Measurements from ENCODE around the gene KCNH2. TPM values are rescaled to one million over a fixed set of nuclear protein-coding genes. Genes with fewer than 3 reads are reported as not detected.
A peak's percentile ranks its signal among the peaks of the same experiment; 100 is the strongest.

The KCNH2 gene
- total RNA-seq, 6 donors from 2014 or later: 0.59 to 5.7 (median 3.1) TPM

- Histone ChIP-seq H3K9me3 (no peaks in the 10 kb centered on the region), H3K36me3 (no peaks in the 10 kb centered on the region), H3K4me1 (peaks cover 5 to 20% (median 6%) of the 10 kb centered on the region in 4 donors), H3K27me3 (peaks cover 0 to 16% (median 2%) of the 10 kb centered on the region in 4 donors), H3K4me3 (no peak overlapping the region), H3K27ac (no peak overlapping the region)
- WGBS, 2 donors: 89 to 90% methylated on average over 4 to 9 of the region's 9 CpGs
- DNase-seq: peak in 1 of 2 donors; percentile 62
- TF ChIP-seq POLR2A (IDR thresholded peaks at IDR 0.05) (no peak), EP300 (IDR thresholded peaks at IDR 0.05) (no peak), POLR2AphosphoS5 (IDR thresholded peaks at IDR 0.05) (no peak)
- TF ChIP-seq, protein P1, sequence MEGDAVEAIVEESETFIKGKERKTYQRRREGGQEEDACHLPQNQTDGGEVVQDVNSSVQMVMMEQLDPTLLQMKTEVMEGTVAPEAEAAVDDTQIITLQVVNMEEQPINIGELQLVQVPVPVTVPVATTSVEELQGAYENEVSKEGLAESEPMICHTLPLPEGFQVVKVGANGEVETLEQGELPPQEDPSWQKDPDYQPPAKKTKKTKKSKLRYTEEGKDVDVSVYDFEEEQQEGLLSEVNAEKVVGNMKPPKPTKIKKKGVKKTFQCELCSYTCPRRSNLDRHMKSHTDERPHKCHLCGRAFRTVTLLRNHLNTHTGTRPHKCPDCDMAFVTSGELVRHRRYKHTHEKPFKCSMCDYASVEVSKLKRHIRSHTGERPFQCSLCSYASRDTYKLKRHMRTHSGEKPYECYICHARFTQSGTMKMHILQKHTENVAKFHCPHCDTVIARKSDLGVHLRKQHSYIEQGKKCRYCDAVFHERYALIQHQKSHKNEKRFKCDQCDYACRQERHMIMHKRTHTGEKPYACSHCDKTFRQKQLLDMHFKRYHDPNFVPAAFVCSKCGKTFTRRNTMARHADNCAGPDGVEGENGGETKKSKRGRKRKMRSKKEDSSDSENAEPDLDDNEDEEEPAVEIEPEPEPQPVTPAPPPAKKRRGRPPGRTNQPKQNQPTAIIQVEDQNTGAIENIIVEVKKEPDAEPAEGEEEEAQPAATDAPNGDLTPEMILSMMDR (IDR thresholded peaks at IDR 0.05): no peak
- ATAC-seq (ENCODE audit: low FRiP score in 2 of 2): no peak
These were observed 23.7 kb downstream of the KCNH2 start for GRCh38 chr7:150954201-150954985.

- no peaks in the 10 kb centered on the region for H3K9me3 ChIP-seq
- 88 to 93% methylated on average over 6 to 16 of the region's 17 CpGs for WGBS, 2 donors
- H3K36me3 ChIP-seq: no peaks in the 10 kb centered on the region
- DNase-seq (no peak), ATAC-seq (ENCODE audit: low FRiP score in 2 of 2) (no peak)
- peaks cover 5 to 20% (median 6%) of the 10 kb centered on the region in 4 donors for H3K4me1 ChIP-seq
- H3K4me3 ChIP-seq: no peak overlapping the region
- peaks cover 0 to 15% (median 2%) of the 10 kb centered on the region in 4 donors for H3K27me3 ChIP-seq
- H3K27ac ChIP-seq: no peak overlapping the region
- TF ChIP-seq POLR2AphosphoS5 (IDR thresholded peaks at IDR 0.05): no peak
- TF ChIP-seq, protein P1 (IDR thresholded peaks at IDR 0.05): no peak
- TF ChIP-seq POLR2A (IDR thresholded peaks at IDR 0.05): no peak
- TF ChIP-seq EP300 (IDR thresholded peaks at IDR 0.05): no peak
These were observed 24.8 kb downstream of the KCNH2 start for GRCh38 chr7:150953061-150953997.

DNA sequence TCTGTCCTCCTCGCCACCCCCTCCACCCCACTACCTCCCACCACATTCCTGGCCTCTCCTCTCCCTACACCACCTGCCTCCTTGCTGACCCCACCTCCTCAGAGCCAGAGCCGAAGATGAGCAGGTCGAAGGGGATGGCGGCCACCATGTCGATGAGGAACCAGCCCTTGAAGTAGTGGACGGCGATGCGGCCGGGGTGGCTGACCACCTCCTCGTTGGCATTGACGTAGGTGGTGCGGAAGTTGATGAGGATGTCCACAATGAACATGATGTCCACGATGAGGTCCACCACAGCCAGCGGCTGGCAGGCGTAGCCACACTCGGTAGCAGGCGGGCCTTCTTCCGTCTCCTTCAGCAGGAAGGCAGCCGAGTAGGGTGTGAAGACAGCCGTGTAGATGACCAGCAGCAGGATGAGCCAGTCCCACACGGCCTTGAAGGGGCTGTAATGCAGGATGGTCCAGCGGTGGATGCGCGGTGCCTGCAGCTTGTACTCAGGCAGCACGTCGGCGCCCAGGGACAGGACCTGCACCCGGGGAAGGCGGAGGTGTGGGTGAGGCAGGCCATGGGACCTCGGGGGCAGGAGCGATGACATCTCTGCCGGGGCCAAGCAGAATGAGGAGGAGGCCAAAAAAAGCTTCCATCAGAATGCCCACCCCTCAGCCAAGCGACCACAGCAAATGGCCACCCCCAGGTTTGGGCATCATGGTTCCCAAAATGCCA lies 25.6 kb downstream of the KCNH2 start:
- peaks cover 5 to 12% (median 6%) of the 10 kb centered on the region in 4 donors for H3K4me1 ChIP-seq
- no peaks in the 10 kb centered on the region for H3K36me3 ChIP-seq
- ATAC-seq (ENCODE audit: low FRiP score in 2 of 2) (no peak), DNase-seq (peak in 1 of 2 donors; percentile 74)
- H3K4me3 ChIP-seq: no peak overlapping the region
- H3K9me3 ChIP-seq: no peaks in the 10 kb centered on the region
- no peak overlapping the region for H3K27ac ChIP-seq
- H3K27me3 ChIP-seq: peaks cover 0 to 15% (median 4%) of the 10 kb centered on the region in 4 donors
- TF ChIP-seq, protein P1 (IDR thresholded peaks at IDR 0.05): no peak
- WGBS, 2 donors: 83 to 93% methylated on average over 32 to 33 of the region's 33 CpGs

- 95% methylated on average over 13 to 28 of the region's 28 CpGs for WGBS, 2 donors
- TF ChIP-seq POLR2A (IDR thresholded peaks at IDR 0.05) (no peak), EP300 (IDR thresholded peaks at IDR 0.05) (no peak), POLR2AphosphoS5 (IDR thresholded peaks at IDR 0.05) (no peak)
- TF ChIP-seq, protein P1 (IDR thresholded peaks at IDR 0.05): no peak
- ATAC-seq (ENCODE audit: low FRiP score in 2 of 2) (no peak), DNase-seq (peak in 1 of 2 donors; percentile 76)
- Histone ChIP-seq H3K4me3 (no peak overlapping the region), H3K4me1 (peaks cover 5 to 10% (median 6%) of the 10 kb centered on the region in 4 donors), H3K9me3 (no peaks in the 10 kb centered on the region), H3K36me3 (no peaks in the 10 kb centered on the region), H3K27me3 (peaks cover 0 to 21% (median 5%) of the 10 kb centered on the region in 4 donors), H3K27ac (no peak overlapping the region)
These were observed 26.6 kb downstream of the KCNH2 start for GRCh38 chr7:150951521-150951920.
